HG02571 (cell line): ENCODE measurements around the gene TUSC2.

Experiments
- ATAC-seq: cut with Tn5 transposase; IDR thresholded peaks from one replicate; pipeline ENCODE4 v1.9.1; 2021; ENCODE audit warnings: mild to moderate bottlenecking, moderate library complexity; ENCODE audit not compliant: unreplicated experiment

Gene TUSC2

DNA sequence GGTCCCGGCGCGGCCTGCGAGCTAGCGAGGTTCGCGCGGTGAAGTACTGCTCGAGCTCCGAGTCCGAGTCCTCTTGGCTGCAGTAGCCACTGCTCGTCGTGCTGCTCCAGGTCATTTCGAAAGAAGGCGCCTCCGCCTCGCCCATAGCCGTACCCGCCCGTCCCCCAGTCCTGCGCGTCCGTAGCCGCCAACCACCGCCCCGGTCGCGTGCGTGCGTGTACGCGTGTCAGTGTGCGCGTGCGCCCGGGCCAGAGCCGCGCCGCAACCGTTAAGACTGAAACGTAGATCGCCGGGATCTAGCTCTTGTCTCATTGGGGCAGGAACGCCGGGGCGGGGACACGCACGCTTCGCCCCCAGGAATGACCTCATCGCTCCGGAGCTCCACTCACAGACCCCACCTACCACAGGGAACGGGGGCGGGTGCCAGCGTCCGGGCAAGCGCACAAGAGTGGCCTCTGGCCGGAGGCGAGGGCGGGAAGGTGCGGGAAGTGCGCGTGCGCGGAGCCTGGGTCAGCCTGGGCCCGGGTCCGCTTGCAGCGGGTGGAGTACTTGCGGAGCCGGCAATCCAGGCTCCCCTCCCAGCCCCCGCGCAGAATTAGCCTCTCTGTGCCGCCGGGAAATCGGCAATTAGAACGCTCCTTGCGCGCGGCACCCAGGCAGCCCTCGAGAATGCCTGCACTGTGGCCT lies 9.3 kb upstream of the TUSC2 start:
- peak; percentile 79 for ATAC-seq

DNA sequence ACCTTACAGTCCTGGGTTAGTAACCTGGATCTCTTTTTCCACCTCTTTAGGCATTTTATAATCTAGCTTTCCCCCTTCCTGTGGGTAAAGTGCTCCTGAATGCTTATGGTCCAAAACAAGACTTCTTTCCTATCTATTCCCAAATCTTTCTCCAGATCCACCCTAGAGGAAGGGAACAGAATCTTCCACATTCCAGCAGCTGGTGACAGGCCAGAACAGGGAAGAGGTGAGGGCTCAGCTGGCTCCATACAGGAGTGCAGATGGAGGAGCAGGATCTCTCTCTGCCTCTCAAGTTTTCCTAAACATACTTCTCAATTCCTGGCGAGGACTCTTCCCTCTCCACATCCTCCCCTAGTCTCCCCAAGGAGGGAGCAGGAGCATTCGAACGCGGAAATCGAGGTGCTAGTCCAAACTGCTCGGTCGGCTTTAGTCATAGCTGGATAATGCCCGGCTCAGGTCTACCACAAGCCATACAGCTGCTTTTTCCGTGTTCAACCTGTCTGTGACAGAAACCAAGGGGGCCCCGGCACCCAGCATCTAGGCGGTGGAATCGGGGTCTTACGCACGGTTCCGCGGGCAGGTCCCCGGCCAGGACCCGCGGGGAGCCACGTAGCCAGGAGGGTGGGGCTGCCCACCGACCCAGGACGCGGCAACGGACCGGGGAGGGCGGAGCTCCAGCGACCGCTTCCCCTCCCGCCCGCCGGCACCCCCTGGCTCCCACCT lies 8.6 kb upstream of the TUSC2 start:
- ATAC-seq = peak; percentile 30

- ATAC-seq = no peak
Observed at GRCh38 chr3:50334339-50335075, 6.5 kb upstream of the TUSC2 start.

GRCh38 chr3:50333744-50334328 lies 5.8 kb upstream of the TUSC2 start:
- ATAC-seq = no peak

GRCh38 chr3:50331364-50331907 lies 3.4 kb upstream of the TUSC2 start:
- ATAC-seq = no peak

GRCh38 chr3:50330330-50330729 lies 2.3 kb upstream of the TUSC2 start:
- ATAC-seq = no peak

GRCh38 chr3:50327129-50327528 lies 894 bp downstream of the TUSC2 start:
- ATAC-seq = no peak

DNA sequence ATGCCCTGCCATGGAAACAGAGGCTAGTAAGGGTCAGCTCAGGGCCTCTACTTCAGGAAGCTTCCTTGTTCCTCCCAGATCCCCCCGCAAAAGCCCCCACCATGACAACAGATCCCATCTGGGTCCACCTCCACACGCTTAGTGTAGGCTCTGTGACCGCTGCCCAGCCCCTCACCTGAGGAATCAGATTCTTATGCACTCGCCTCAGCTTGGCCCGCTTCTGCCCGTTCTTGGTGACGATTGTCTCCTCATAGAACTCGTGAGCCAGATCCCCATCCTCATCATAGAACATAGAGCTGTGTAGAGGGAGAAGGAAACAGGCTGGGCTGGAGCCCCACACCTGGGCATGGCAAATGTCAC lies 1.9 kb downstream of the TUSC2 start:
- ATAC-seq = no peak

GRCh38 chr3:50325497-50326181 lies 2.4 kb downstream of the TUSC2 start:
- ATAC-seq = no peak

DNA sequence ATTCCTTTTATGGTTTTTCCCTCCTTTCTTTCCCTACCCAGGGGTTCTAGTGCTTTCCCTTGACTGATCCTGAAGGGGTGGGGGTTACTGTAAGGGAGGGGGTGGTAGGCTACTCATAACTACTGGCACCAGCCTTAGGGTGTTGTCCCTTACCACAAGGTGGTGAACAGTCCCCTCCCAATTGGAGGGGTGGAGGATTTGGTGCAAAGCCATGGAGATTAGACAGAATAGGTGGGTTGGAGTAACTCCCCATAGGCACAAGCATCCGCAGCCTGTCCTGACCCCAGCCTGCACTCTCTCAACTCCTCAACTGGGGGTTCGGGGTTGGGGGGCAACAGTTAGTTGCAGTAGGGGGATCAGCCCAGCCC lies 2.9 kb downstream of the TUSC2 start:
- no peak for ATAC-seq

GRCh38 chr3:50324351-50325112 lies 3.5 kb downstream of the TUSC2 start:
- no peak for ATAC-seq

DNA sequence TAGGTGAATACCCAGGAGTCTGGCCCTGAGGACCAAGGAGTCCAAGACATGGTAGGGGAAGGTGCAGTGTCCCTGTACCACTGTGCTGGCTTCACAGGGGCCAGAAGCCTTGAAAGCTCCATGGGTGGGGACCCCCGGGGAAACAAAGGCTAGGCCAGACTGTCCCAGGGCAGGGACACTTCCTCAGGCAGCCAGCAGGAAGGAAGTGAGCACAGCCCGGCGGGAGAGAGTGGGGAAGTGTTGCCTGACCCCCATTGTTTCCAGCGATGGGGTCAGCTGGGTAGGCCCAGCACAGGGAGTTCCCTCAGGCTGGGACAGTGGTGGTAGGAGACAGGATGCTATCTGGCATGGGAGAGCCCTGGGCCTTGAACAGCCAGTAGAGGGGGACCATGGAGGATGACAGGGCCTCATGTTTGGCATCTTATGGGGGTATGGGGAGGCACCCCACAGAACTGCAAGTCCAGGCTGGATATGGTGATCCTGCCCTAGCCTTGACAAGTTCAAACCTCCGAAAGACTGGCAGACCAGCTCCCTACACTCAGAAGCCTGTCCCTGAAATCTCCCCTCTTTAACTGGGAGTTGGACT lies 4.3 kb downstream of the TUSC2 start:
- no peak for ATAC-seq

DNA sequence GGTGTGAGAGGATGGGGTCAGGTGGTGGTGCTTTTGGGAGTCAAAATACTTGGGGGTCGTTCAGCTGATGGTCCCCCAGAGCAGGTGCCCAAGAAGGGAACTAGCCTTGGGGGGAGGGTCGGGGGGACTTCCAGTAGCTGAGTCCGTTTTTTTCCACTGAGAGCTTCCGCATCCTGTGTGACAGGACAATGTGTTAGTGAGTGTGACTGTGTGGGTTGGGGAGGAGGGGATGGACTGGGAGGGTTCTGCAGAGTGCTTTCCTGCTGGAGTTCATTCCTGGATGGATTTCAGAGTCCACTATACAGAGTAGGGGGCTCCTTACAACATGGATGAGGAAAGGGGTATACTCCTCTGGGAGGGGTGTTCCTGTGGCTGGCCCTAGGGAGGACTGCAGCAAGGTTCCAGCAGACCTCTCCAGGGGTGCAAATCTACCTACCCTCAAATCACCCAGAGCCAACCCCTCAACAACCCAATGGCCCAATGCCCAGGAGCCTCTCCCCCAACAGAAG lies 4.9 kb downstream of the TUSC2 start:
- ATAC-seq = no peak

- no peak for ATAC-seq
Observed at GRCh38 chr3:50322386-50323091, 5.5 kb downstream of the TUSC2 start, which contains the start of gene HYAL2. TSS of gene HYAL2 (minus strand) at chr3:50322745. CDS start at chr3:50320489, 2,256 bp downstream.

- ATAC-seq = no peak
Observed at GRCh38 chr3:50322115-50322385, 6.0 kb downstream of the TUSC2 start.

- peak; percentile 71 for ATAC-seq
Observed at GRCh38 chr3:50321336-50322114, 6.5 kb downstream of the TUSC2 start.

DNA sequence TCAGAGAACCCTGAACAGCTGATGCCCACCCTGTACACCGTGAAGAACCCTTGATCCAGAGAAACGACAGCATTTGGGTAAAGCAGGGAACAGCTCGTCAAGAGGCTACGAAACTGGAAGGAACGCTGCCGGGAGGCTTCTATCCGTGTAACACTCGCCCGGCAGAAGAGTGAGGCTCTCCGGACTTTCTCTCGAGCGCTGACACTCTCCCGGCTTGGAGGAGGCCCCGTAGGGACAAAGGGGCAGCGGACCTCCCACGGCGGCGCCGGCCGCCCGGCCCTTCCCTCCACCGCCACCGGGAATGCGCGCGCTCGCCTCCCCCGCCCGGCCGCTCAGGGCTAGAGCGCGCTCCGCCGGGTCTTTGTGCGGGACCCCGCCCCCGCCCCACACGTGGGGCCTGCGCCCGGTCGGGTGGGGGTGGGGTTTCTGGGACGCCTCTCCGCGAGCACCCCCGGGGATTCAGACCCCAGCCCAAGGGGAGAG lies 7.1 kb downstream of the TUSC2 start:
- ATAC-seq = peak; percentile 49
